SK-N-SH treated with all-trans-retinoic acid at 6 μM for 48 hours (cell line): Measurements from ENCODE around the gene SEL1L3.

Source experiments
- ZNF8 ChIP-seq: fragments of 450-650 bp; formaldehyde crosslinking; IDR thresholded peaks from 2 replicates; pipeline ENCODE4 v1.5.0; 2020; ENCODE audit warnings: mild to moderate bottlenecking, moderate library complexity
- TF ChIP-seq, protein P1 (sequence below): fragments of 250-450 bp; sonication (Bioruptor Pico); IDR thresholded peaks from 2 replicates; pipeline ENCODE4 v1.5.0; 2020; ENCODE audit warnings: mild to moderate bottlenecking, moderate library complexity

DNA sequence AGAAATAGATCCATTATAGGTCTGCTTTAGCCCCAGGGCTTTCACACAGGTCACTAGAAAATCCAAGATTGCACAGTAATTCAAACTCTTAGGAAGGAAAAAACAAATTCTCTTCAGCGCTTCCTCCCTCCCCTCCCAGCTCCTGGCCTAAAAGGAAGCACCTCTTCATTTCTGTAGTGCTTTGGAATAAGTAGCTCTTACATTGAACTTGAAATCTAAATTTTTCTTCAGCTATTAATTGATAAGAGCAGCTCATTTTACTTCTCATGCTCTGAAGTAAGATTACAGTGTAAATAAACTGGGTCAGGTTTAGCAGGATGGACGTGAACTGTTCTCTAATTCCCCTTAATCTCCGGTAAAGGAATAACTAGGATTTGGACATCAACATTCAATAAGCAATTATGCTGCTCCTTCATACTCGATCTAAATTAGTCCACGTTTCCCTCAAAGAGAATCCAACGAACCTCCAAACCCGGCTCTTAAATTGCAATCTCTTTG is 10.9 kb upstream of the SEL1L3 start:
- TF ChIP-seq ZNF8 (CRISPR knock-in tag) = no peak
- TF ChIP-seq, protein P1, sequence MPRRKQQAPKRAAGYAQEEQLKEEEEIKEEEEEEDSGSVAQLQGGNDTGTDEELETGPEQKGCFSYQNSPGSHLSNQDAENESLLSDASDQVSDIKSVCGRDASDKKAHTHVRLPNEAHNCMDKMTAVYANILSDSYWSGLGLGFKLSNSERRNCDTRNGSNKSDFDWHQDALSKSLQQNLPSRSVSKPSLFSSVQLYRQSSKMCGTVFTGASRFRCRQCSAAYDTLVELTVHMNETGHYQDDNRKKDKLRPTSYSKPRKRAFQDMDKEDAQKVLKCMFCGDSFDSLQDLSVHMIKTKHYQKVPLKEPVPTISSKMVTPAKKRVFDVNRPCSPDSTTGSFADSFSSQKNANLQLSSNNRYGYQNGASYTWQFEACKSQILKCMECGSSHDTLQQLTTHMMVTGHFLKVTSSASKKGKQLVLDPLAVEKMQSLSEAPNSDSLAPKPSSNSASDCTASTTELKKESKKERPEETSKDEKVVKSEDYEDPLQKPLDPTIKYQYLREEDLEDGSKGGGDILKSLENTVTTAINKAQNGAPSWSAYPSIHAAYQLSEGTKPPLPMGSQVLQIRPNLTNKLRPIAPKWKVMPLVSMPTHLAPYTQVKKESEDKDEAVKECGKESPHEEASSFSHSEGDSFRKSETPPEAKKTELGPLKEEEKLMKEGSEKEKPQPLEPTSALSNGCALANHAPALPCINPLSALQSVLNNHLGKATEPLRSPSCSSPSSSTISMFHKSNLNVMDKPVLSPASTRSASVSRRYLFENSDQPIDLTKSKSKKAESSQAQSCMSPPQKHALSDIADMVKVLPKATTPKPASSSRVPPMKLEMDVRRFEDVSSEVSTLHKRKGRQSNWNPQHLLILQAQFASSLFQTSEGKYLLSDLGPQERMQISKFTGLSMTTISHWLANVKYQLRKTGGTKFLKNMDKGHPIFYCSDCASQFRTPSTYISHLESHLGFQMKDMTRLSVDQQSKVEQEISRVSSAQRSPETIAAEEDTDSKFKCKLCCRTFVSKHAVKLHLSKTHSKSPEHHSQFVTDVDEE (CRISPR knock-in tag) = no peak
